ENCODE results near the gene SLC6A18. TPM values are rescaled to one million over a fixed set of nuclear protein-coding genes. Genes with fewer than 3 reads are reported as not detected.

Gene SLC6A18
- total and polyA plus RNA-seq, 2 donors from 2014 or later = 1.5 TPM; not detected in 1

DNA sequence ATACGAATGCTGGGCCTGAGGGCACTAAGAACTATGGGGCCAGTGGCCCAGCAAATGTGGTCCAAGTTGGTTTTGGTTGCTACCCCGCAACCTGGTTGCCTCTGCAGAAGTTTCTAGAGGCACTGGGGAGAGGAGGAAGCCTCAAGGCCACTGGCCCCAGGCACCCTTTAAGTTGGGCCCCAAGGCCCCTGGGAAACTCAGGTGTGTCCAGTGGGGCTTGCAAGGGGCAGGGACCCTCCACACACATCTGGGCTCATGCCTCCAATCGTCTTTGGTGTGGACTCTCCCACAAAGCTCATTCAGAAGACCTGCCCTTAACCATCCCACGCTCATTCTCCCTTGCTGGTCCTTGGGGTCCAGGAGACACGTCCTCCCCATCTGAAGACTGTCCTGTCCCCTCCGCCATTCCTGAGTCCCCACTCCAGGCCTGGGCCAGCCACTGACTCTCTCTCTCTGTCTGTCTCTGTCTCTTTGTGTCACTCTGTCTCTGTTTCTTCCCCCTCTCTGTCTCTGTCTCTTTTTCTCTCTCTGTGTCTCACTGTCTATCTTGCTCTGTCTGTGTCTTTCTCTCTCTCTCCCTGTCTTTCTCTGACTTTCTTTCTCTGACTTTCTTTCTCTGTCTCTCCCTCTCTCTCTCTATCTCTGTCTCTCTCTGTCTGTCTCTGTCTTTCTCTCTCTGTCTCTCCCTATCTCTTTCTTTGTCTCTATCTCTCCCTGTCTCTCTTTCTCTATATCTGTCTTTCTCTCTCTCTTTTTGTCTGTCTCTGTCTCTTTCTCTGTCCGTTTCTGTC, 27.1 kb upstream of the SLC6A18 start:
- Histone ChIP-seq H3K27ac (ENCODE audit: low read depth in 2 of 2, low read length in 2 of 2) (no peak overlapping the region), H3K9ac (ENCODE audit: low read length in 3 of 3) (no peak overlapping the region), H3K4me1 (ENCODE audit: control insufficient read depth in 2 of 3, insufficient read depth in 2 of 3, low read depth in 1 of 3, low read length in 3 of 3) (no peaks in the 10 kb centered on the region), H3K27me3 (ENCODE audit: control insufficient read depth, insufficient read depth, low read length) (peaks cover 2% of the 10 kb centered on the region), H3K36me3 (ENCODE audit: control insufficient read depth in 2 of 3, insufficient read depth in 3 of 3, low read length in 3 of 3) (no peaks in the 10 kb centered on the region), H3K4me3 (ENCODE audit: low read length in 3 of 3) (no peak overlapping the region), H3K9me3 (ENCODE audit: control insufficient read depth in 2 of 3, insufficient read depth in 1 of 3, low read length in 3 of 3) (no peaks in the 10 kb centered on the region)
- DNase-seq = no peak
- FAIRE-seq = no peak
- intact Hi-C loops (cut with DNase I) = no loop called here
- no peak for TF ChIP-seq CTCF (IDR thresholded peaks at IDR 0.05; ENCODE audit: borderline replicate concordance, extremely low read depth, insufficient read depth)

DNA sequence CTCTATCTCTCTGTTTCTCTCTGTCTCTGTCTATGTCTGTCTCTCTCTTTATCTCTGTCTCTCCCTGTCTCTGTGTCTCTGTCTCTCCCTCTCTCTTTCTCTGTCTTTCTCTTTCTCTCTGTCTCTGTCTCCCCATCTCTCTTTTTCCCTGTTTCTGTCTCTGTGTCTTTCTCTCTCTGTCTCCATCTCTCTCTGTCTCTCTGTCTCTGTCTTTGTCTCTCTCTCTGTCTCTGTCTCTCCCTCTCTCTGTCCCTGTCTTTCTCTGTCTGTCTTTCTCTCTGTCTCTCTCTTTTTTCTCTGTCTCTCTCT, 25.9 kb upstream of the SLC6A18 start:
- FAIRE-seq (no peak), DNase-seq (no peak)
- TF ChIP-seq CTCF (IDR thresholded peaks at IDR 0.05; ENCODE audit: borderline replicate concordance, extremely low read depth, insufficient read depth) = no peak
- no peaks in the 10 kb centered on the region for H3K4me1 ChIP-seq (ENCODE audit: control insufficient read depth in 2 of 3, insufficient read depth in 2 of 3, low read depth in 1 of 3, low read length in 3 of 3)
- intact Hi-C loops (cut with DNase I) = no loop called here
- no peak overlapping the region for H3K4me3 ChIP-seq (ENCODE audit: low read length in 3 of 3)
- H3K9ac ChIP-seq (ENCODE audit: low read length in 3 of 3) = no peak overlapping the region
- no peaks in the 10 kb centered on the region for H3K9me3 ChIP-seq (ENCODE audit: control insufficient read depth in 2 of 3, insufficient read depth in 1 of 3, low read length in 3 of 3)
- no peak overlapping the region for H3K27ac ChIP-seq (ENCODE audit: low read depth in 2 of 2, low read length in 2 of 2)
- H3K36me3 ChIP-seq (ENCODE audit: control insufficient read depth in 2 of 3, insufficient read depth in 3 of 3, low read length in 3 of 3) = no peaks in the 10 kb centered on the region
- peaks cover 2% of the 10 kb centered on the region for H3K27me3 ChIP-seq (ENCODE audit: control insufficient read depth, insufficient read depth, low read length)

DNA sequence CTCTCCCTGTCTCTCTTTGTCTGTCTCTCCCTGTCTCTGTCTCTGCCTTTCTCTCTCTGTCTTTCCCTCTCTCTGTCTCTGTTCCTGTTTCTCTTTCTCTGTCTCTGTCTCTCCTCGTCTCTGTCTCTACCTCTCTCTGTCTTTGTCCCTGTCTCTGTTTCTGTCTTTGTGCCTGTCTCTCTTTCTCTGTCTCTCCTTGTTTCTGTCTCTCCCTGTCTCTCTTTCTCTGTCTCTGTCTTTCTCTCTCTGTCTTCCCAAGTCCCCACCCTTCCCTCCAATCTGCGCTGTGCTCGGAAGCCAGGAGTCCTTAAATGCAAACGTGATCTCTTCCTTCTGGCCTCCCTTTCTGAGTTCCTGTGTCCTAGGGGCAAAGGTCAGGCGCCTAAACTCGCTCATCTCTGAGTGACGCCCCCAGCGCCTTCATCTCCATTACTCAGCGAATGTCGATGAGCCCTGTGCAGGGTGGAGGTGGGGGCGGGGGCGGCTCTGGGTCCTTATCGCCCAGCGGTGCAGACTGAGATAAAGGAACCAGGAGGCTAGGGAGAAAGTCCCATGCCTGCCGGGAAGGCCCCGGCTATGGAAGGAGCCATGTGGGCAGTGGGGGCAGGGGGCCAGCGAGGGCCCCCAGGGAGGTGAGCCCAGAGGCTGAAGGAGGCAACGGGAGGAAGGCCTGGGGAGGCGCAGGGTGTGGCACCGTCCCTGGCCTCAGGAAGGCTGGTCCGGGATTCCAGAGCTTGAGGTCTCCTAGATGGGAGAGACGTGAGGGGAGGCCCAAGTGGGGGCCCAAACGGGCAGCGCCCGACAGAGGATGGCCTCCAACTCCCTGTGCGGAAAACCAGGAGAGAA, 25.3 kb upstream of the SLC6A18 start:
- intact Hi-C loops (cut with DNase I) = no loop called here
- no peak overlapping the region for H3K27ac ChIP-seq (ENCODE audit: low read depth in 2 of 2, low read length in 2 of 2)
- H3K27me3 ChIP-seq (ENCODE audit: control insufficient read depth, insufficient read depth, low read length) = peaks cover 2% of the 10 kb centered on the region
- no peak for TF ChIP-seq CTCF (IDR thresholded peaks at IDR 0.05; ENCODE audit: borderline replicate concordance, extremely low read depth, insufficient read depth)
- H3K9me3 ChIP-seq (ENCODE audit: control insufficient read depth in 2 of 3, insufficient read depth in 1 of 3, low read length in 3 of 3) = no peaks in the 10 kb centered on the region
- H3K4me1 ChIP-seq (ENCODE audit: control insufficient read depth in 2 of 3, insufficient read depth in 2 of 3, low read depth in 1 of 3, low read length in 3 of 3) = no peaks in the 10 kb centered on the region
- H3K4me3 ChIP-seq (ENCODE audit: low read length in 3 of 3) = peak overlapping the region in 1 of 3 donors; percentile 35
- DNase-seq (peak in 2 of 5 donors; percentile 39 to 54), FAIRE-seq (no peak)
- no peak overlapping the region for H3K9ac ChIP-seq (ENCODE audit: low read length in 3 of 3)
- H3K36me3 ChIP-seq (ENCODE audit: control insufficient read depth in 2 of 3, insufficient read depth in 3 of 3, low read length in 3 of 3) = no peaks in the 10 kb centered on the region

Measured in kidney (tissue), 14 donors.